HT1080 (cell line): ENCODE results near the gene KIF24. TPM values are rescaled to one million over a fixed set of nuclear protein-coding genes. Genes with fewer than 3 reads are reported as not detected.
"Not testable (repeated sequence)": the region's sequence is repeated elsewhere in the genome, so short reads cannot be mapped to it uniquely, and the experiment has no call there.

ENCODE experiments used
- DNase-seq: peaks from one replicate; pipeline ENCODE4 v3.0.0-alpha.2; 2015; ENCODE audit warnings: low read depth
- total RNA-seq: library from RNA; depleted of rRNA; stranded (reverse); fragments of >200 nt; shearing (Covaris generic); gene quantifications from 2 replicates; pipeline ENCODE4 v1.2.3, GENCODE V29; 2014

KIF24 gene
- total RNA-seq, 1 experiment from 2014 or later = 8.3 TPM

DNA sequence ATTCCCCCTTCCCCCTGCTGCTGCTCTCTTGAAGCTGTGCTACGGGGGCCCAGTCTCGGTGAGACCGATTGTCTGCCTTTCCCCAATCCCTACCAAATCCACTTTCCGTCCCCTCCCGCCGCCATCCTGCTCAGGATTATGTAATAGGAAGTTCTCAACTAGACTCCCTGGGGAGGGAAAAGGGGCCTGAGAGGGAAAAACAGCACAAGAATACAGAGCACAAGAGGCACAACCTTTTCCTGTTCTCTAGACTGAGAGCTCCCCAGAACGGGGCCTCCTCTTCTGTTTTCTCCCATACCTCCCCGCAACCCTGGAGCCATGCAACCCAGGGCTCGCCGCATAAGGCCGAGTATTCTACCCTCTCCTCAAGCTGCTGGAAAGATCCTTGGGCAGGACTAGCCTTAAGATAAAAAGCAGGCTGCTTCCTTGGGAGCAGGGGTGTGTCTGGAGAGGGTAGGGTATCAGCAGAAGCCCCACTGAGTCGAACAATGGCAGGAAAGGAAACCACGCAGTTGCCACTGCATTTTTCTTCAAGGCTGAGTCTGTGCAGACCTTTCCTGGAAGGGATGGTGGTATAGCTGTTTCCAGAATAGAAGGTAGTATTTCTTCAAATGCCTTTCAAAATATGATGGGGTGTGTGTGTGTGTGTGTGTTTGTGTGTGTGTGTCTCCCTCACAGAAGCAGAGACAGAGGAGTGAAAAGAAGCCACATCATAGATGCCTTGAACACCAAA, 34.7 kb upstream of the KIF24 start:
- no peak for DNase-seq

DNA sequence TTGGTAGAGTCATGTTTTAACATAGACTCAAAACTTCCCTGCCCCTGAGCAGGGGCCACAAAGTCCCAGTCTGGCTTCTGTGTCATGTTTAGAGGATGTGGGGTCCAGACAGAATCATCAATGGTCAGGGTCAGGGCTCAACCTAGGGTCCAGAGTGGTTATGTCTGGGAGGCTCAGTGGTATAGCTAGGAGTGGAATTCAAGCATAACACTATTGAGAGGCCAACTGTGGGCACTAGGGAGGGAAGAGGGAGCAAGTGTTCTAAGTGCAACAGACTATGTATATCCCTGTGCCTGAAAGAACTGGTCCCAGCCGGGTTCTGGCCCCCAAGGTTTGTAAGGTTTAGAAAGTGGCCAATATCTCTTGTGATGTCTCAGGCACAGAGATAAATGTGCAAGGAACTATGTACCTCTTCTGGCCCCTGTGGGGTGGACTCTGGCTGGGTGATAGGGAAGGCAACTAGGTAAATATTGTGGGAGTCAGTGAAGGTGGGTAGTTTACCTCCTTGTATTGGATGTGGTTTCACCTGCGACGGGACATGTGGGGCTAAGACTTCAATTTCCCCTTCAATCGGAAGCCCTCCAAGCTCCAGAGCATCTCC, 33.6 kb upstream of the KIF24 start:
- no peak for DNase-seq

DNA sequence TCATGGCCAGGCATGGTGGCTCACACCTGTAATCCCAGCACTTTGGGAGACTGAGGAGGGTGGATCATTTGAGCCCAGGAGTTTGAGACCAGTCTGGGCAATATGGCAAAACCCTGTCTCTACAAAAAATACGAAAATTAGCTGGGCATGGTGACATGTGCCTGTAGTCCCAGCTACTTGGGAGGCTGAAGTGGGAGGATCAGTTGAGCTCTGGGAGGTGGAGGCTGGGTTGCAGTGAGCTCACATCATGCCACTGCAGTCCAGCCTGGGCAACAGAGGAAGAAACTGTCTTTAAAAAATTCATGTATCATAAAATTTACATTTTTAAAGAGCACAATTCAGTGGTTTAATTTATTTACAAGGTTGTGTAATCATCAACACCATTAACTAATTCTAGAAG, 23.9 kb upstream of the KIF24 start:
- not testable (repeated sequence) for DNase-seq

DNA sequence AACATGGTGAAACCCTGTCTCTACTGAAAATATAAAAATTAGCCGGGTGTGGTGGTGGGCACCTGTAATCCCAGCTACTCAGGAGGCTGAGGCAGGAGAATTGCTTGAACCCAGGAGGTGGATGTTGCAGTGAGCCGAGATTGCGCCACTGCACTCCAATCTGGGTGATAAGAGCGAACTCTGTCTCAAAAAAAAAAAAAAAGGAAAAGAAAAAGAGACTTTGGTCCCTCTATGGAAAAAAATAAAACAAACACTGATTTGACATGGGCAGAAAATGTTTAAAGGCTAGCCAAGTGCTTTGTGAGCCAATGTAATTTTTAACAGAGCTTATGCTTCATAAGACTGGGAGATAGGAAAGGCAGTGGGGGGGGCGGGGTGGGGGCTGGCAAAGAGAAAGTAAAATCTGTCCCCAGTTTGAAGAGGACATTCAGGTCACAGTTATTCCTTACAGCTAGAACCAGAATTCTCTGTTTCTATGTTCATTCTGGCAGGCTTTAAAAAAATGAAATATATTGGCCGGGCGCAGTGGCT, 23.1 kb upstream of the KIF24 start:
- DNase-seq = not testable (repeated sequence)

DNA sequence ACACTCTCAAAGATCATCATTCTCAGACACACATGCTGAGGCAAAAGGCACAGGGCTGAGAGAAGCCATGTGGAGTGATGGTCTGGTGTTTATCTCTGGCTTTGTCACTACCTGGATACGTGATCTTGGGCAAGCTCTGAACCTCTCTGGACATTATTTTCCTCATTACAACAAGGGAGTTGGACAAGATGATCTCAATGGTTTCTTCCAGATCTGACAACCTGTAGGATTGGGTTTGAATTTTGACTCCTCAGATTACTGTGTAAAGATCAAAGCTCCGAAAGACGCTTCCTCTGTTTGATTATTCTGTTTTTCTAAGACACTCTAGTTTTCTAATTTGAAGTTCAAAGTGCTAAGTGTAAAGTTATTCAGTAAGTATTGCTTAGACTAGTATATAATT, 20.3 kb upstream of the KIF24 start:
- DNase-seq = no peak

DNA sequence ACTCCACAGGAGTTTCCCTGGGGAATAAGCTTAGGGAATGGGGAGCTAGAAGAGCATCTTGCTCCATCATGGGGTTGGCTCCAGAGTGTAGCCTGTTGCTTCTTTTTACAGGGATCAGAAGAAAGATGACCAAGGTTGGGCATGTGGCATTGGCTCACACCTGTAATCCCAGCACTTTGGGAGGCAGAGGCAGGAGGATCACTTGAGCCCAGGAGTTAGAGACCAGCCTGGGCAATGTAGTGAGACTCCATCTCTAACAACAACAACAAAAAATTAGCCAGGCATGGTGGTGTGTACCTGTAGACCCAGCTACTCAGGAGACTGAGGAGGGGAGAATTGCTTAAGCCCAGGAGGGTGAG, 18.7 kb upstream of the KIF24 start:
- DNase-seq = no peak

DNA sequence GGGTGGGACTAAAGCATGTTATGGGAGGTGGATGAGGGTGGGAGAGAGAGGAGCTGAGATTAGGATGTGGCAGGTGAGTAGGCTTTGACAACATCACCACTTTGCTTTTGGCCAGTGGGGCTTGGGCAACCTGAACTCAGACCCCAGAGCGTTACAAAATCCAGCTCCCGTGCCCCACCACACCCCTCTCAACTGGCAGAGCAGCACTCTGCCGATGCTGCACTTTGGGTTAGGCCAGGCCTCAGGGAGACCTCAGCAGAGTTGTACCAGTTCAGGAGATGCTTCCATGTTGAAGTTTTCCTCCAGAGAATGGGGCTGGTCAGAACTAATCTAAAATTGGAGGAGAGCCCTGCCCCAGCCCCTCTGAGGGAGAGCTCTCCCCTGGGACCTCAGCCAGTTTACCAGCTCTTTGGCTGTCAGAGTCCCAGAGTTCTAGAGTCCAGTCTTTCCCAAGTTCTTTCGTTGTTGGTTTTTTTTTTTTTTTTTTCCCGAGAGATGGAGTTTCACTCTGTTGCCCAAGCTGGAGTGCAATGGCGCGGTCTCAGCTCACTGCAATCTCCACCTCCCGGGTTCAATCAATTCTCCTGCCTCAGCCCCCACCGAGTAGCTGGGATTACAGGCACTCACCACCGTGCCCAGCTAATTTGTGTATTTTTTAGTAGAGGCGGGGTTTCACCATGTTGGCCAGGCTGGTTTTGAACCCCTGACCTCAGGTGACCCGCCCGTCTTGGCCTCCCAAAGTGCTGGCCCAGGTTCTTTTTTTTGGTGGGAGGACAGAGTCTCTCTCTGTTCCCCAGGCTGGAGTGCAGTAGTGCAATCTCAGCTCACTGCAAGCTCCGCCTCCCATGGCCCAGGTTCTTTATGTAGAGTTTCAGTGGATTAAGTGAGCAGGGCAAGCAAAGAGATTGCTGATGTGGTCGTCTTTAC, 18.1 kb upstream of the KIF24 start:
- no peak for DNase-seq

DNA sequence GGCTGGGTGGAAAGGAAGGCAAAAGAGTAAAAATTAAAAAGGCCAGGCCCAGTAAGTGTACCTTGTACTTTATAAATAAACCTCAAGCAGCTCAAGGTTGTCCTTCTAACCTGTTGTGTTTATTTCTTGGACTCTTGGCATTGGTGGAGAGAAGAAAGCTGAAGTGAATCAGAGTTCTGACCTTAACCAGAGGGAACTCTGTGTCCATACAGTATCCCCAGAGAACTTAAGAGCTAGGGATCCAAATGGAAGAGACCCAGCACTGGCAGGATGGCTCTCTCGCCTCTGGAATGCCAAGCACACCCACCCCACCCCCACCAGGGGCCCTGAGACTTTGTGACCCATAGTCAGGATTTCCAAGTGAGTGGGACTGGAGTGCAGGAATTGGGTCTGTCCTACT, 14.5 kb upstream of the KIF24 start:
- no peak for DNase-seq

DNA sequence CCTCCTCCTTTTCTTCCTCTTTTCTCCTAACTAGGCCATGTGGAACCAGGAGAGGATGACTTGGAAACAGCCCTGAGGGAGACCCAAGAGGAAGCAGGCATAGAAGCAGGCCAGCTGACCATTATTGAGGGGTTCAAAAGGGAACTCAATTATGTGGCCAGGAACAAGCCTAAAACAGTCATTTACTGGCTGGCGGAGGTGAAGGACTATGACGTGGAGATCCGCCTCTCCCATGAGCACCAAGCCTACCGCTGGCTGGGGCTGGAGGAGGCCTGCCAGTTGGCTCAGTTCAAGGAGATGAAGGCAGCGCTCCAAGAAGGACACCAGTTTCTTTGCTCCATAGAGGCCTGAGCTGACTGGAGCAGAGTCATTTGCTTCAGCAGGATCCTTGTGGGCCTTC, 14.0 kb upstream of the KIF24 start:
- no peak for DNase-seq

DNA sequence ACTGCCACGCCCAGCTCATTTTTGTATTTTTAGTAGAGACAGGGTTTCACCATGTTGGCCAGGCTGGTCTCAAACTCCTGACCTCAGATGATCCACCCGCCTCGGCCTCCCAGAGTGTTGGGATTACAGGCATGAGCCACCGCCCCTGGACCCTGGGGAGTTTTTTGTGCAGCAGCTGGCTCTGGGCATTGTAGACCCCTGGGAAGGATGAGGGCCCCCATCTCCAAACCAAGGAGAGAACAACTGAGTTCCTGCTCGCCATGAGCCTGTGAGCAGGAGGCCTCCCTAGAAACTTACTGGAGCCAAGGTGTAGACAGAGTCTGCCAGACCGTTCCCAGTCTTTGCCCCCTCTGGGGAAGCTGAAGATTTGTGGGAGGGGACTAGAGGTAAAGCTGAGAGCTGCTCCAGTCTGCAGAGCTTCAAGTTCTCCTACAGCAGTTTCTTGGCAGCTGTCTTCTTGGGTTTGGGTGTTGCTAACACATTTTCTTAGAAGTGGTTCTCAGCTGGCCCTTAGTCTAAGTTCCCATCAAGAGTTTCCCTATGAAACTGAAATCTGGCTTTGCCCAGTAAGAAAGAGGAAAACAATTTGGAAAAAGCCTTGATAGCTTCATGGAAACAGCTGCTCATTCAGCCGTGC, 12.7 kb upstream of the KIF24 start:
- DNase-seq = no peak

DNA sequence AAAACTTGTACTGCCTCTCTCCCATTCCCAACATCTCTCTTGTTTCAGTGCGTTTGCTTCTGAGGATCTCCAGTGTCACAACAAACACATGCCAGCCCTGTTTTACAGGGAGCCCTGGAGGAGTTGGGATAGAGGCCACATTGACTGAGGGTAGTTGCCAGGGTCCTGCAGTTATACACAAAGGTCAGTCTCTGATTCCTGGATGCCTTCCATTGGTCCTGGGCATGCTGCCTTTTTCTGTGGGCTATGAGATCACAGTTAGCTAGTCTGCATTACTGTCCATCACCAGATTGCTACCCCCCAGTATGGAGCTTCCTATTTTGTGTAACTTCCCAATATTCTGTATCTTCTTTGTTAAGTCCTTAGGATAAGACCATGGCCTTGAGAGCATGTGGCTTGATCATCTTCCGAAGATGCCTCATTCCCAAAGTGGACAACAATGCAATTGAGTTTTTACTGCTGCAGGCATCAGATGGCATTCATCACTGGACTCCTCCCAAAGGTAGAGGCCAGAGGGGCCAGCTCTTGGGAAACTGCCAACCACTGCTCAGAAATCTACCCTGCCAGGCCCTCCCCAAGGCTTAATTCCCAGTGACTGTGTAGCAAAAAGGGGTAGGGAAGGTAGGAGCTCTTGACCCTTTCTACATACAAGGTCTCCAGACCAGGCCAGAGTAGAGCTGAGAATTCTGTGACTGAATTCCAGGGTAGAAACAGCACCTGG, 9.8 kb upstream of the KIF24 start:
- no peak for DNase-seq

DNA sequence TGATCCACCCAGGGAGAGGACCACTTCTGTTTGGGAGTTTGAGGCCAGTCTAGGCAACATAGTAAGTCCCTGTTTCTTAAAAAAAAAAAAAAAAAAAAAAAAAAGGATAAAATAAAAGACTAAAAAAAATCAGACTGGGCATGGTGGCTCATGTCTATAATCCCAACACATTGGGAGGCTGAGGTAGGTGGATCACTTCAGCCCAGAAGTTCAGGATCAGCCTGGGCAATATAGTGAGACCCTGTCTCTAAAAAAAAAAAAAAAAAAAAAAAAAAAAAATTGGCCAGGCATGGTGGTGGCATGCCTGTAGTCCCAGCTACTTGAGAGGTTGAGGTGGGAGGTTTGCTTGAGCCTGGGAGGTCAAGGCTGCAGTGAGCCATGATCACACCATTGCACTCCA, 9.0 kb upstream of the KIF24 start:
- DNase-seq = not testable (repeated sequence)

DNA sequence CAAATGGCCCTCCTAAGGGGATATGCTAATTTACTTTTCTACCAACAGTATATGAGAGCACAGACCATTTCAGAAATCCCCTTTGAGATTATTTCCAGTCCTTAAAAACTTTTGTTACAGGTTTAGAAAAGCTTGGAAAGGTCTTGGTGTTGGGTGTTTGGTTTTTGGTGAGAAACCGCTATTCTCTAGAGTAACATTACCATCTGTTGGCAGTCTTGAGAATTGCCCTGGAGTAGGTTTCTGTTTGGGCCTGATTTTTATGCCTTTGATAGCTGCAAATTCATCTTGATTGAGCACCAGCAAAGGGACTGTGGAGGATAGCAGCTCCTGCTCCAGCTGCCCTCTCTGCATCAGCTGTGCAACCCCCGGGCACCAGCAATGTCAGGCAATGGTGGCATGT, 8.3 kb upstream of the KIF24 start:
- no peak for DNase-seq

DNA sequence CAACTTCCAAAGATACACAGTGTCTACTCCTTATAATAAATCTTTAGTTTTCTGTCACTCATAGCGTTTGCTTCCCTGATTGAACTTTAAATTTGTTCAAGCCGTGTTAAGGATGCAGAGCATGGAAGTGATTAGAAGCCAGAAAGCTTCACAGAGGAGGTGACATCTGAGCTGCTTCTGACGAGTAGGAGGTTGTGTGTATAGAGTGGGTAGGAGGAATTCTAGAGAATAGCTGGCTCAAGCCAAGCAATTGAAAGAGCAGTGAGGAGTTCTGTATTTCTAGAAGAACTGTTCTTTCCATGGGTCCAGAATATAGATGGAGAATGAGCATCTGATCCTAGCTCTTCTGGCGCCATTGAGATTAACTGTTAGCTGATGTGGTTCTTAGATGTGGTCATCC, 6.3 kb upstream of the KIF24 start:
- DNase-seq = no peak

DNA sequence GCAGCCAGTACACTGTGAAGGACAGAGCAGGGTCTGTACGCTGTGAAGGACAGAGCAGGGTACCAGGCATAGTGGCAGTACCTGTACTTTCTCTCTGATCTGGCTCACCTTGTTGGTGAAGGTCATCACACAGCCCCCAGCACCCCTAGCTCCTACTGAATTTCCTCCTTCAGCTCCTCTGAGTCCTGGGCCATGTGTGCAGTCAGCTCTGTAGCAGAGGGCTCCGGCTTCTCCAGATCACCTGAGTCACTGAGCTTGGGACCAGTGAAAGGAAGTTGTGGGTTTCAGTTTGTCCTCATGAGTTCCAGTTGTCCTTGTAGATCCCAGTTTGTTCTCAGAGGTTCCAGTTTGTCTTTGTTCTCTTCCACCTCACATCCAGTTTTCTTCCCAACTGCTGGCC, 5.8 kb upstream of the KIF24 start:
- DNase-seq = peak; percentile 37

DNA sequence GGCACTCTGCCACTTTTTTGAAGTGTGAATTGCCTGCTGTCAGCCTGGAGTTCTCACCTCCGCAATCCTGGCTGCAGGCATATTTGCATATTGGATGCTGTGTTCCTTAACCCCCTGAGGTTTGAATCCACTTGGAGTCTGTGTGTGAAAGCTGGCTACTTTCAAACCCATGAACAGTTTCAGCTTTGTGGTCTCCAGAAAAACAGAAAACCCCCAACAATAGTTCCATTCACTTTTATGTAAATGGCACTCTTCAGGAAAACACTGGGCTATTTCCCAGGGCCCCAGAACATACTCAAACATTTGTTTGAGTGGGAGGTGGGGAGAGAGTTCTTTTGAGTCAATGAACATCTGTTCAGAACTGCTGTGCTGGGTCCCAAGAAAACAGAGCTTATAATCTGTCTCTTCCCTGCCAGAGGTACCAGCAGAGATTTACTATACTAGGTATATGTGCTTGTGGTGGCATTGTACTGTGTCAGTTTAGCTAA, 5.3 kb upstream of the KIF24 start:
- DNase-seq = peak; percentile 29

DNA sequence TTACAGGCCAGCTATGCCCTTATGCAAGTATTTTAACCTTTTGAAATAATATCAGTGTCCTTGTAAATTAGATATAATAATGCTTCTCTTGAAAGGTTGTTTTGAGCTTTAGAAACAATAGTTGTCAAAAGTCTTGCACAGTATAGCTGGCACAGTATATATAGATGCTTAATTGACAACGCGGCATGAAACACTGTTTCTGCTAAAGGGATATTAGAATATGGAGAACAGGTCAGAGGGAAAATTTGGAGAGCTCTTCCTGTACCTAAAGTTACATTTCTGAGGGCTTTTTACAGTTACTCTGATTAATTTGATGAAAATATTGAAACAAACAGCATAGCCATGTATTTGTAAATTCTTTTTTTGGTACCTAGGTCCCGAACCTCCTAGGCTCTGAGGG, 4.8 kb upstream of the KIF24 start:
- DNase-seq = no peak

DNA sequence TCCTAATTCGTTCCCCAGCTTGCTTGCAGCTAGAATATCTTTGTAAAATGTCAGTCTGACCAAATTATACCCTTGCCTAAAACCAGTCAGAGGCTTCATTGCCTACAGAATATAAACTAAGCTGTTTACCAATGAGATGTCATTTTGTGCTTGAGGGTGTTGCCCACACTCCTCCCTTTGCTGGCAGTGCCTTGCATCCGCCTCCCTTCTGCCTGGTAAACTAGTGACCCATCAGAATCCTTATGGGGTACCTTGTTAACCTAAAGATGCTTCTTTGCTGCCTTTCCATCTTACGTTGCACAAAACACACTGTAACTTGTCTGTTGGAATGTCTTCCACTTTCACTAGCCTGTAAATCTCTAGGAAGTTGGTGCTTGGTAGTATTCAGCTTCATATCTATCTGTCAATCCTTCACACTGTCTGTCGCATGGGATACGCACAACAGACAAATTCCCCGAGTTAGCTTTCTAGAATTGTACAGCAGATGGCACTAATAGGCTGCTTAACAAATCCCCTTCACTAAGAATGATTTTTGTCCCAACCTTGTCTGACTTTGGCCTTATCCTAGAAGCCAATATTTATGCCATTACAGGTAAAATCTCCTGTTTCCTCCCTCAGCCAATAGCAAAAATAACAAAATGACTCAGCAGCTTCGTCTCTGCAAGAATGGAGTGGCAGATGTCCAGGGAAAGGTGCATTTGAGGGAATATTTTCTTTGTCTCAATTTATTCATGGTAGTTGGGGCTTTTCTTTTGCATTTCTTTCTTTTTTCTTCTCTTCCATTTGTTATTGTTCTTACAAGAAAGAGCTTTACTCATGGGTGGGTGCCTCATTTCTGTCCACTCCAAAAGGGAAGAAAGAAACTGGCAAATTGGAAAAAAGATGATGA, 3.3 kb upstream of the KIF24 start:
- peak; percentile 43 for DNase-seq

DNA sequence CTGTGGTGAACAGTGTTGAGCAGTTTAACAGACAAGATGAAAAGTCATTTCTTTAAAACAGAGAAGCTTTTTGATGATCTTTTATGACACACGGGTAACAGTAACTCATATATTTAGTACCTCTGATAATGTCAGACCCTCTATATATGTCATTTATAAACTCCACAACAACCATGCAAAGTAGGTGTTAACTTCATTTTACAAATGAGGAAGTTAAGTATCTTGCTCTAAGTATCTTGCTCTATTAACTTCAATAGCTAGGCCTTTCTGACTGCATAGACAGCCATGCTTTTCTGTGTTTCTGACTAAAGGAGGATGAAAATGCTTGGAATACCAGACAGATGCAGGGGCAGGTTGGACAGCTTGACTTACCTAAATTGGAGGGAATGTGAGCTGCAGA, 2.1 kb upstream of the KIF24 start:
- no peak for DNase-seq

DNA sequence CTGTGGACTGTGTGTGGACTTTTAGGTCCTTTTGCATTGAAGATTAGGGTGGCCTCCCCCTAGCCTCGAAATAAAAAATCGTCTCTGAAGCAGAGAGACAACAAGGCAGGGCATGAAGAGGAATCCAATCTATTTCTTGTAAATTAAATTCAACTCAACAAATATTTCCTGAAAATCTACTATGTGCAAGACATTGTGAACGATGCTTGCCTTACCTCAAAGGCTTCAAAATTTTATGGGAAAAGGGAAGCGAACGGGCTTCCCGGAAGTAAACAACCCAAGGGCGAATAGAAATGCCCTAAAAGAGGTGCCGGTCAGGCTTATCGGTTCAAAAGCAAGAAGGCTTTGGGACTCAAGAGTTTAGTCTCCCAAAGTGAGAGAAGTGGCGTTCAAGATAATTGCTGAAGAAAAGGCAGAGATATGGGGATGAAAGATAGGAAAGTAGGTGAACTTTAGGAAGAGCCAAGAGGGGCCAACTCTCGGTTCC, 525 bp downstream of the KIF24 start:
- no peak for DNase-seq
